HK-2 (cell line): ENCODE measurements around the gene NEK1.
"Not testable (repeated sequence)": the region's sequence is repeated elsewhere in the genome, so short reads cannot be mapped to it uniquely, and the experiment has no call there.

Experiments used
- DNase-seq: peaks from one replicate; pipeline ENCODE4 v3.0.0-alpha.2; 2018; ENCODE audit not compliant: unreplicated experiment

Gene NEK1

DNA sequence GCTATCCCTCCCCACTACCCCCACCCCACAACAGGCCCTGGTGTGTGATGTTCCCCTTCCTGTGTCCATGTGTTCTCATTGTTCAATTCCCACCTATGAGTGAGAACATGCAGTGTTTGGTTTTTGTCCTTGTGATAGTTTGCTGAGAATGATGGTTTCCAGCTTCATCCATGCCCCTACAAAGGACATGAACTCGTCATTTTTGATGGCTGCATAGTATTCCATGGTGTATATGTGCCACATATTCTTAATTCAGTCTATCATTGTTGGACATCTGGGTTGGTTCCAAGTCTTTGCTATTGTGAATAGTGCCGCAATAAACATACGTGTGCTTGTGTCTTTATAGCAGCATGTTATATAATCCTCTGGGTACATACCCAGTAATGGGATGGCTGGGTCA lies 118.1 kb downstream of the NEK1 start:
- not testable (repeated sequence) for DNase-seq

GRCh38 chr4:169493164-169493524 lies 119.2 kb downstream of the NEK1 start:
- no peak for DNase-seq

GRCh38 chr4:169492436-169493163 lies 119.8 kb downstream of the NEK1 start:
- peak; percentile 29 for DNase-seq

DNA sequence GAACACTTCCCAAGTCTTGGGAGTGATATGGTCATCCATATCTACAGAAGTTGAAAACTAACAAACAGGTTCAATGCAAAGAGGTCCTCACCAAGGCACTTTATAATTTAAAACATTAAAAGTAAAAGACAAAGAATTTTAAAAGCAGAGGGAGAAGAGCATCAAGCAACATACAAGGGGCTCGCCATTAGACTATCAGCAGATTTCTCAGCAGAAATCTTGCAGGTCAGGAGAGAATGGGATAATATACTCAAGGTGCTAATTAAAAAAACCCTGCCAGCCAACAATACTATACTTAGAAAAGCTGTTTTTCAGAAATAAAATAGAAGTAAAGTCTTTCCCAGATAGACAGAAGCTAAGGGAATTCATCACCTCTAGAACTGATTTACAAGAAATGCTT lies 121.2 kb downstream of the NEK1 start:
- no peak for DNase-seq

- DNase-seq = no peak
Observed at GRCh38 chr4:169489306-169489705, 123.1 kb downstream of the NEK1 start.

DNA sequence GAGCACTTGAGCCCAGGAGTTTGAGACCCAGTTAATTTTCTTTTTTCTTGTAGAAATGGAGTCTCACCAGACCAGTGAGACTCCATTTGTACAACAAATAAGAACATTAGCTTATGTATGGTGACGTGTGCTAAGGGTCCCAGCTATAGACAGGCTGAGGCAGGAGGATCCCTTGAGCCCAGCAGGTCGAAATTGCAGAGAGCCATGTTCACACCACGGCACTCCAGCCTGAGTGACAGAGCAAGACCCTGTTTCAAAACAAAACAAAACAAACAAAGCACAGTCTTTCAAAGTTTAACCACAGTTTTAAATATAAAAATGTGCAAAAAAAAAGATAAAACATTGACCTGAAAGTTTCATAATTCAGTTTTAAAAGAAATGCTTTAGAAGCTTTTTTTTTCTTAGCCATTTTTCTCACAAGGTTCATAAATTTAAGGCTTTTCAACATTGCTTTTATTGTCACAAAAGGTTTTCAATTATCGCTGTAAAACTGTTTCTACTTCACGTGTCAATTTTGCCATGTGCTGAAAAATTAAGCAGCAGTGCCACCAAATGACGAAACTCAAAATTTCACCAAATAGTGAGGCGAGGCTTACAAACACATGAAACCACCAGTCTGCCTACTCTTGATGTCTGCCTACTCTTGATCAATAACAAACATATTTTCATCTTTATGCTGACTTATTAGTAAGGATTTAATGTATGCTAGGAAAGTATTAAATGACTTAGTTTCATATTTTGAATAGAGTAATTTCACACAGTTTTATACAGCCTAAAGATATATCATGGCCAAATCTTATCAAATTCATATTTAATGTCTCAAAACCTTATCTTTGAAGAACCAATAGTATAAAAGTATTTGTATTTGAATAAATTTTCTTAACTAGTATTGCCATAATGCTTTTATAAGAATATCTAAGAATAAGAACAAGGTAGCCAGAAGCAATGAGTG lies 126.3 kb downstream of the NEK1 start:
- peak; percentile 13 for DNase-seq

DNA sequence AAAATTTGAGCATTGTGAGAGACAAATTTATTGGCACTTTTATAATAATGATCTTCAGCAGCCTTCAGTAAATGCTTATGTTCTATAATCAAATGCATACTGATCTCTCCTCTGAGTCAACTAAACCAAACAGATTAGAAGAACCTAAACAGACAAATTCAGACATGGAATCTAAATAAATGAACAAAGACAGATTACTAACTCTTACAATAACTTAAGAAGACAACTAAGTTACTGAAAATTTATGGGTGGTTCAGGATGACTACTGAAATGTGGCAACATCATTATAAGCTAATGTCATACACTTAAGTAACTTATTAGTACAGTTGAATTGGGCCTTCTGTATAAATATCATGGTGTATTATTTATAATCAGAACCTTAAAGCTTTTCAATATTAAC lies 127.3 kb downstream of the NEK1 start:
- no peak for DNase-seq

DNA sequence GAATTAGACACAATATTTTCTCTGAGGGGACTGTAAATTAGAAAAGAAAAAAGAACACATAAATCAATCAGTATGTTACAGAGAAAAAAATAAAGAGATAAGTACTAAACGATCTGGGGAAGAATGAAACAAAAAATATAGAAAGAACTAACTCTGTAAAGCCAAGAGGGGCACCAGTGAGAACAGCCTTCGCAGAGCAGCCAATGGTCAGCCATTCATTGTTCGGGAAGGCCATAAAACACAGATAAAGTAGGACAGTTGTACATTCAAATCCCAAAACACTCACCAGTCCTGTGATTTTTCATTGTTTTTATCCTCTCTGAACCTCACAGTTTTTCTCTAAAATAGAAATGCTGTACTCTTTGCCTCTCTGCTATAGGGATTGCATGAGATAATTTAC lies 127.9 kb downstream of the NEK1 start:
- DNase-seq = no peak

- DNase-seq = no peak
Observed at GRCh38 chr4:169464080-169464479, 148.3 kb downstream of the NEK1 start.

- no peak for DNase-seq
Observed at GRCh38 chr4:169460081-169460480, 152.3 kb downstream of the NEK1 start.

GRCh38 chr4:169458575-169458974 lies 153.8 kb downstream of the NEK1 start:
- DNase-seq = no peak

DNA sequence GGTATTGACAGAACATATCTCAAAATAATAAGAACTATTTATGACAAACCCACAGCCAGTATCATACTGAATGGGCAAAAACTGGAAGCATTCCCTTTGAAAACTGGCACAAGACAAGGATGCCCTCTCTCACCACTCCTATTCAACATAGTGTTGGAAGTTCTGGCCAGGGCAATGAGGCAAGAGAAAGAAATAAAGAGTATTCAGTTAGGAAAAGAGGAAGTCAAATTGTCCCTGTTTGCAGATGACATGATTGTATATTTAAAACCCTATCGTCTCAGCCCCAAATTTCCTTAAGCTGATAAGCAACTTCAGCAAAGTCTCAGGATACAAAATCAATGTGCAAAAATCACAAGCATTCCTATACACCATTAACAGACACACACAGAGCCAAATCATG lies 159.7 kb downstream of the NEK1 start:
- DNase-seq = not testable (repeated sequence)

- not testable (repeated sequence) for DNase-seq
Observed at GRCh38 chr4:169448935-169449334, 163.4 kb downstream of the NEK1 start.

- no peak for DNase-seq
Observed at GRCh38 chr4:169446824-169447223, 165.6 kb downstream of the NEK1 start.

DNA sequence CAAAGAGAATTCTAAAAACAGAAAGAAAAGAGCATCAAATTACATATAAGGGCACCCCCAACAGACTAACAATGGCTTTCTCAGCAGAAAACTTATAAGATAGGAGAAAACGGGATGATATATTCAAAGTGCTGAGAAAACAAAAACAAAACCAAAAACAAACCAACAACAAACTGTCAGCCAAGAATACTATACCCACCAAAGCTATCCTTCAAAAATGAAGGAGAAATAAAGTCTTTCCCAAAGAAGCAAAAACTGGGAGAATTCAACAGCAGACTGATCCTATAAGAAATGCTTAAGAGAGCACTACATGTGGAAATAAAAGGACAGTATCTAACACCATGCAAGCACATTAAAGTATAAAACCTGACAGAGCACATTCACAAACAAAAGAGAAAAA lies 168.6 kb downstream of the NEK1 start:
- DNase-seq = no peak

DNA sequence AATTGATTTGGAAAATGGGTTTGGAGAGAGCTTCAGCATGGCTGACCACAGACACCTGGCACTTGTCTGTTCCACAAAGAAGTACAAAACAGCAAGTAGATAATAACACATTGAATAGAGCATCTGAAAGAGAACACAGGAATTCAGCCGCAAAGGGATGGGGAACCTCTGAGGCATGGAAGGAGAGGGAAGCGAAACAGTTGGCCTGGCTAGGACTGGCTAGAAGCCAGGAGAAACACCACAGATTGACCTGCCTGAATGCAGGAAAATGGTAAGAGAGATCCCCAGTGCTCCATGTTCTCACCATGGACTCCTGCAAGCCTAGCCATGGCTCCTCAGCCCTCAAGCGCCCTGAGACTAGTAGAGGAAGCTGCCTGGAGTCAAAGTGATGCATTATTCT lies 171.9 kb downstream of the NEK1 start:
- DNase-seq = no peak

GRCh38 chr4:169439244-169439643 lies 173.1 kb downstream of the NEK1 start:
- DNase-seq = no peak

DNA sequence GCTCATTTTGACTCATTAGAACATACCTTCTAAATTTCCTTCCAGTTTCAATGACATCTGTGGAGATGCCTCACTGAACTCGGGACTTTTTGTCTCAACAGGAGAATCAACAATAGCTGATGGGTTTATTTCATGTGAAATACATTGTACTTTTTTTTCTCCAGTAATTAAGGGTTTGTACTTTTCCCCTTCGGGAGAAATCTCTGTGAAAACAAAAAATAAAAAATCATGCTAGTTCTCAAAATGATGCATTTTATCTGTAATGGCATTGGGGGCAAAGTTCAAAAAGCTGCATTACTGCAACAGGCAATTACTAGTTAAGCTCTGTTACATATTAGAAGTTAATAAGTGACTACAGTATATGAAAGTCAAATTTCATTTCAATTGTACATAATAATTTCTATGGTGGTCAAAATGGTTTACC lies 174.3 kb downstream of the NEK1 start:
- no peak for DNase-seq

GRCh38 chr4:169437299-169438047 lies 174.9 kb downstream of the NEK1 start:
- DNase-seq = no peak

DNA sequence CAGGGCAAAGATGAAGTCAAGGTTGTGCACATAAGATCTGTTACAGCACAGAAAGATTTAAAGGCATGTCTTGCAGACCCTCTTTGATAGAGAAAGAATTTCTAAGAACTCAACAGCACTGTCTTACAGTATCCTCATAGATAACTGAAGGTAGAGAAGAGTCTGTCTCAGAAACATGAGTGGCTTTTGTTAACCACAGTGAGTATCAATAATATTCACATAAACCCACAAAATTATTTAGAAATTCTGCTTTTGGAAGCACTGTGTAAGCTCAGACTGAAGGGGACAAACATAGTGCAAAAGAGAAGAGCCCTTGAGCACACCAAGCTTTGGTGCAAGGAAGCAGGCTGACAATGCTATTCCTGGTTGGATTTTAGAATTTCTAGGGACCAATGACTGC lies 175.6 kb downstream of the NEK1 start:
- no peak for DNase-seq

- no peak for DNase-seq
Observed at GRCh38 chr4:169428376-169428775, 184.0 kb downstream of the NEK1 start.

DNA sequence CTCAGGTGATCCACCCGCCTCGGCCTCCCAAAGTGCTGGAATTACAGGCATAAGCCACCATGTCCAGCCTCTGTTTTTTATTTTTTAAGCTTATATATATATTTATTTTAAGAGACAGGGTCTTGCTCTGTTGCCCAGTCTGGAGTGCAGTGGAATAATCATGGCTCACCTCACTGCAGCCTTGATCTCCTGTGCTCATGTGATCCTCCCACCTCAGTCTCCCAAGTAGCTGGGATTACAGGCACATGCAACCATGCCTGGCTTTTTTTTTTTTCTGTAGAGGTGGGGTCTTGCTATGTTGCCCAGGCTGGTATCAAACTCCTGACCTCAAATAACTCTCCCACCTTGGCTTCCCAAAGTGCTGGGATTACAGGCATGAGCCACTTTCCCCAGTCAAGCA lies 184.7 kb downstream of the NEK1 start:
- not testable (repeated sequence) for DNase-seq
